Esophagus muscularis mucosa (tissue), 4 donors: ENCODE measurements around the gene CELSR1.

Experiments used
- EP300 ChIP-seq: sonication (generic); formaldehyde crosslinking; IDR thresholded peaks from one replicate; pipeline ENCODE4 v1.6.1; 2017; ENCODE audit warnings: antibody characterized with exemption
- POLR2A ChIP-seq: fragments of 450-650 bp; IDR thresholded peaks from one replicate; pipeline ENCODE4 v1.6.1; 2017; ENCODE audit warnings: antibody characterized with exemption, moderate library complexity, mild to moderate bottlenecking, low read depth
- POLR2AphosphoS5 ChIP-seq, 2 donors: sonication (generic); formaldehyde crosslinking; IDR thresholded peaks; one replicate each; pipeline ENCODE4 v1.6.1; 2017; ENCODE audit warnings: antibody characterized with exemption in 2 of 2
- TF ChIP-seq, protein P1 (sequence below), 3 experiments: fragments of 200-600 bp in 2 of 3; fragments of 450-650 bp in 1 of 3; sonication (generic) in 2 of 3; IDR thresholded peaks; one replicate each; pipeline ENCODE4 v1.5.1; 2017 to 2019; ENCODE audit warnings: antibody characterized with exemption in 3 of 3, mild to moderate bottlenecking in 2 of 3, moderate library complexity in 1 of 3

GRCh38 chr22:46328797-46329196, 208.6 kb downstream of the CELSR1 start:
- TF ChIP-seq, protein P1, sequence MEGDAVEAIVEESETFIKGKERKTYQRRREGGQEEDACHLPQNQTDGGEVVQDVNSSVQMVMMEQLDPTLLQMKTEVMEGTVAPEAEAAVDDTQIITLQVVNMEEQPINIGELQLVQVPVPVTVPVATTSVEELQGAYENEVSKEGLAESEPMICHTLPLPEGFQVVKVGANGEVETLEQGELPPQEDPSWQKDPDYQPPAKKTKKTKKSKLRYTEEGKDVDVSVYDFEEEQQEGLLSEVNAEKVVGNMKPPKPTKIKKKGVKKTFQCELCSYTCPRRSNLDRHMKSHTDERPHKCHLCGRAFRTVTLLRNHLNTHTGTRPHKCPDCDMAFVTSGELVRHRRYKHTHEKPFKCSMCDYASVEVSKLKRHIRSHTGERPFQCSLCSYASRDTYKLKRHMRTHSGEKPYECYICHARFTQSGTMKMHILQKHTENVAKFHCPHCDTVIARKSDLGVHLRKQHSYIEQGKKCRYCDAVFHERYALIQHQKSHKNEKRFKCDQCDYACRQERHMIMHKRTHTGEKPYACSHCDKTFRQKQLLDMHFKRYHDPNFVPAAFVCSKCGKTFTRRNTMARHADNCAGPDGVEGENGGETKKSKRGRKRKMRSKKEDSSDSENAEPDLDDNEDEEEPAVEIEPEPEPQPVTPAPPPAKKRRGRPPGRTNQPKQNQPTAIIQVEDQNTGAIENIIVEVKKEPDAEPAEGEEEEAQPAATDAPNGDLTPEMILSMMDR (IDR thresholded peaks at IDR 0.05) = no peak
- TF ChIP-seq EP300 = no peak
- TF ChIP-seq POLR2A = no peak
- TF ChIP-seq POLR2AphosphoS5 (IDR thresholded peaks at IDR 0.05) = no peak
